Right cardiac atrium (tissue), 5 donors: ENCODE data around the gene SEMA4D. TPM values are rescaled to one million over a fixed set of nuclear protein-coding genes. Genes with fewer than 3 reads are reported as not detected.
A peak's percentile ranks its signal among the peaks of the same experiment; 100 is the strongest.

Source experiments
- ATAC-seq, 2 donors: fragments of 200-7000 bp; cut with Tn5 transposase; one replicate each; pipeline versions ENCODE4 v1.8.0 to v1.9.1; 2020; ENCODE audit warnings: moderate library complexity in 2 of 2, mild to moderate bottlenecking in 1 of 2
- DNase-seq, 3 donors: peaks; one replicate each; pipeline ENCODE4 v3.0.0-alpha.2; 2020
- H3K27ac ChIP-seq: one replicate; pipeline ENCODE4 v1.5.1; 2013; ENCODE audit warnings: mild to moderate bottlenecking, low read length, control low read depth, moderate library complexity
- H3K27me3 ChIP-seq: one replicate; pipeline ENCODE4 v1.6.1; 2013; ENCODE audit not compliant: control insufficient read depth, insufficient read depth
- H3K4me1 ChIP-seq: one replicate; pipeline ENCODE4 v1.6.1; 2013; ENCODE audit warnings: low read length; ENCODE audit not compliant: control insufficient read depth, insufficient read depth
- H3K4me3 ChIP-seq: one replicate; pipeline ENCODE4 v1.5.1; 2013; ENCODE audit warnings: low read length, control low read depth
- H3K9me3 ChIP-seq: one replicate; pipeline ENCODE4 v1.6.1; 2013; ENCODE audit warnings: low read length; ENCODE audit not compliant: control insufficient read depth
- WGBS: extraction: QIAGEN DNeasy Blood & Tissue Kit; methylation state at CpG from one replicate; pipeline ENCODE4 v1.1.7; 2013; 5-methylcytosine and 5-hydroxymethylcytosine counted together
- intact Hi-C, 4 donors: fragments of 100-400 bp; cut with DNase I; formaldehyde crosslinking; loops; one replicate each; pipeline versions ENCODE4 v1.11.0 to v1.14.0; 2022 to 2023
- polyA plus RNA-seq: library from polyadenylated mRNA; stranded (reverse); fragments of 200-250 nt; gene quantifications from one replicate; pipeline ENCODE4 v1.2.3, GENCODE V29; 2013
- total RNA-seq, 4 donors: library from RNA; stranded (reverse); fragmentation: NEBNext Ultra II Directional; extraction: Animal tissue kit (Norgen Biotek cat#: 25700); gene quantifications; one replicate each; pipeline ENCODE4 v1.2.1, GENCODE V29; 2021
- donor health status: healthy with polysubstance abuse.
- donor health status: DM: no; HTN: yes; CAD: no.
- donor health status: DM: no; HTN: no; CAD: no.
- donor health status: DM: no; HTN: yes; CAD: no; lungs with severe emphysema.
- donor health status: DM: yes; HTN: yes; CAD: no.

SEMA4D gene
- total and polyA plus RNA-seq, 5 donors = 13.0 to 28.3 (median 26.1) TPM

GRCh38 chr9:89388084-89388867 lies 109.6 kb downstream of the SEMA4D start:
- intact Hi-C loops = no loop called here
- H3K27ac ChIP-seq = no peak overlapping the region

GRCh38 chr9:89387197-89387849 lies 110.6 kb downstream of the SEMA4D start:
- intact Hi-C loops = no loop called here
- no peaks in the 10 kb centered on the region for H3K9me3 ChIP-seq
- DNase-seq = peak in 2 of 3 donors; percentile 32 to 39
- H3K4me1 ChIP-seq = no peaks in the 10 kb centered on the region
- no peak overlapping the region for H3K27ac ChIP-seq
- WGBS = 93% methylated on average over 20 of the region's 20 CpGs
- no peaks in the 10 kb centered on the region for H3K27me3 ChIP-seq
- no peak overlapping the region for H3K4me3 ChIP-seq
- no peak for ATAC-seq

More at GRCh38 chr9:89388084-89388867, 109.6 kb downstream of the SEMA4D start:
- peak; percentile 57 to 75 for ATAC-seq
- H3K4me1 ChIP-seq = no peaks in the 10 kb centered on the region
- no peak overlapping the region for H3K4me3 ChIP-seq
- WGBS = 82% methylated on average over 19 of the region's 19 CpGs
- no peaks in the 10 kb centered on the region for H3K9me3 ChIP-seq
- no peaks in the 10 kb centered on the region for H3K27me3 ChIP-seq
- DNase-seq = peak; percentile 47 to 78 (median 69)

- Histone ChIP-seq H3K4me1 (no peaks in the 10 kb centered on the region), H3K4me3 (no peak overlapping the region), H3K27ac (no peak overlapping the region), H3K27me3 (no peaks in the 10 kb centered on the region), H3K9me3 (no peaks in the 10 kb centered on the region)
- ATAC-seq (no peak), DNase-seq (peak in 2 of 3 donors; percentile 43 to 48)
- intact Hi-C loops = no loop called here
- 72% methylated on average over 11 of the region's 11 CpGs for WGBS
Observed at GRCh38 chr9:89386797-89387196, 111.1 kb downstream of the SEMA4D start.

- intact Hi-C loops = no loop called here
- no peaks in the 10 kb centered on the region for H3K4me1 ChIP-seq
- H3K9me3 ChIP-seq = no peaks in the 10 kb centered on the region
- ATAC-seq (no peak), DNase-seq (peak in 2 of 3 donors; percentile 30 to 32)
- WGBS = 92% methylated on average over 11 of the region's 11 CpGs
- H3K27me3 ChIP-seq = no peaks in the 10 kb centered on the region
- H3K27ac ChIP-seq = no peak overlapping the region
- no peak overlapping the region for H3K4me3 ChIP-seq
Observed at GRCh38 chr9:89386206-89386605, 111.7 kb downstream of the SEMA4D start.

GRCh38 chr9:89384783-89385182 lies 113.1 kb downstream of the SEMA4D start:
- ATAC-seq (no peak), DNase-seq (peak in 1 of 3 donors; percentile 39)
- Histone ChIP-seq H3K27me3 (no peaks in the 10 kb centered on the region), H3K4me3 (no peak overlapping the region), H3K4me1 (no peaks in the 10 kb centered on the region), H3K27ac (no peak overlapping the region), H3K9me3 (no peaks in the 10 kb centered on the region)
- intact Hi-C loops = no loop called here
- 96% methylated on average over 15 of the region's 15 CpGs for WGBS

GRCh38 chr9:89383721-89384300 lies 114.1 kb downstream of the SEMA4D start:
- WGBS = 89% methylated on average over 19 of the region's 19 CpGs
- ATAC-seq (no peak), DNase-seq (peak in 1 of 3 donors; percentile 41)
- intact Hi-C loops = no loop called here
- no peaks in the 10 kb centered on the region for H3K27me3 ChIP-seq
- H3K4me1 ChIP-seq = no peaks in the 10 kb centered on the region
- H3K27ac ChIP-seq = no peak overlapping the region
- no peak overlapping the region for H3K4me3 ChIP-seq
- no peaks in the 10 kb centered on the region for H3K9me3 ChIP-seq

- Histone ChIP-seq H3K4me1 (no peaks in the 10 kb centered on the region), H3K9me3 (no peaks in the 10 kb centered on the region), H3K27ac (no peak overlapping the region), H3K4me3 (no peak overlapping the region), H3K27me3 (no peaks in the 10 kb centered on the region)
- DNase-seq = peak in 1 of 3 donors; percentile 22
- intact Hi-C loops = no loop called here
- 84% methylated on average over 16 of the region's 16 CpGs for WGBS
- ATAC-seq = no peak
Observed at GRCh38 chr9:89383030-89383720, 114.7 kb downstream of the SEMA4D start.

- Histone ChIP-seq H3K9me3 (no peaks in the 10 kb centered on the region), H3K27ac (no peak overlapping the region), H3K4me3 (no peak overlapping the region), H3K27me3 (no peaks in the 10 kb centered on the region), H3K4me1 (no peaks in the 10 kb centered on the region)
- peak in 1 of 3 donors; percentile 36 for DNase-seq
- intact Hi-C loops = no loop called here
- ATAC-seq = no peak
- WGBS = 79% methylated on average over 27 of the region's 27 CpGs
Observed at GRCh38 chr9:89382026-89382986, 115.6 kb downstream of the SEMA4D start.

- H3K4me3 ChIP-seq = no peak overlapping the region
- H3K27me3 ChIP-seq = no peaks in the 10 kb centered on the region
- H3K27ac ChIP-seq = no peak overlapping the region
- intact Hi-C loops = no loop called here
- no peaks in the 10 kb centered on the region for H3K9me3 ChIP-seq
- ATAC-seq (no peak), DNase-seq (no peak)
- H3K4me1 ChIP-seq = no peaks in the 10 kb centered on the region
- WGBS = 91% methylated on average over 4 of the region's 4 CpGs
Observed at GRCh38 chr9:89381308-89381609, 116.7 kb downstream of the SEMA4D start.
